Common myeloid progenitor, CD34-positive (primary cell): ENCODE data around the gene GRAP2.

ENCODE experiments used
- CTCF ChIA-PET: fragments of 350-600 bp; sonication (Branson Sonifier 250); formaldehyde crosslinking; loops from one replicate; lab custom pipeline; 2021; ENCODE audit warnings: antibody characterized with exemption; lab: Charles Lee
- POLR2A ChIA-PET: fragments of 350-600 bp; sonication (Branson Sonifier 250); formaldehyde crosslinking; loops from one replicate; lab custom pipeline; 2021; ENCODE audit warnings: antibody characterized with exemption; lab: Charles Lee
- DNase-seq, 3 donors: peaks; one replicate each; pipeline versions ENCODE4 v3.0.0 to v3.0.0-alpha.2; 2013
- H3K27ac ChIP-seq, 2 experiments: 1 replicate in 1 of 2; 2 replicates in 1 of 2; pipeline ENCODE4 v1.7.0; 2013; ENCODE audit warnings: inconsistent platforms in 2 of 2, low read length in 2 of 2, mild to moderate bottlenecking in 2 of 2, low read depth in 1 of 2, moderate library complexity in 1 of 2; ENCODE audit not compliant: severe bottlenecking in 2 of 2, insufficient read depth in 1 of 2, poor library complexity in 1 of 2
- H3K27me3 ChIP-seq, 5 experiments: replicated peaks in 2 of 5; 1 replicate in 3 of 5; 2 replicates in 2 of 5; pipeline versions ENCODE4 v1.6.1 to v1.7.0; 2013; ENCODE audit warnings: low read length in 4 of 5, mild to moderate bottlenecking in 2 of 5, moderate library complexity in 2 of 5, inconsistent platforms in 1 of 5; ENCODE audit not compliant: insufficient read depth in 5 of 5, control insufficient read depth in 4 of 5
- H3K36me3 ChIP-seq, 4 experiments: 1 replicate in 2 of 4; 2 replicates in 2 of 4; pipeline versions ENCODE4 v1.6.1 to v1.7.0; 2013; ENCODE audit warnings: low read length in 3 of 4, control low read depth in 1 of 4, mild to moderate bottlenecking in 1 of 4; ENCODE audit not compliant: control insufficient read depth in 4 of 4, insufficient read depth in 4 of 4
- H3K4me1 ChIP-seq, 4 experiments: 1 replicate in 3 of 4; 2 replicates in 1 of 4; pipeline versions ENCODE4 v1.6.1 to v1.7.1; 2013; ENCODE audit warnings: low read length in 3 of 4, mild to moderate bottlenecking in 3 of 4, control low read depth in 1 of 4, inconsistent platforms in 1 of 4, moderate library complexity in 1 of 4; ENCODE audit not compliant: control insufficient read depth in 4 of 4, insufficient read depth in 4 of 4; ENCODE audit errors: control extremely low read depth in 1 of 4
- H3K4me3 ChIP-seq, 7 experiments: 1 replicate in 4 of 7; 2 replicates in 3 of 7; pipeline versions ENCODE4 v1.5.1 to v1.7.0; 2013; ENCODE audit warnings: mild to moderate bottlenecking in 7 of 7, low read length in 6 of 7, moderate library complexity in 6 of 7, inconsistent platforms in 2 of 7, low read depth in 2 of 7, control low read depth in 1 of 7; ENCODE audit not compliant: insufficient read depth in 4 of 7, control insufficient read depth in 1 of 7; ENCODE audit errors: extremely low read depth in 1 of 7
- H3K9me3 ChIP-seq, 5 experiments: 1 replicate in 4 of 5; 2 replicates in 1 of 5; pipeline versions ENCODE4 v1.6.1 to v1.7.1; 2013; ENCODE audit warnings: low read length in 4 of 5, mild to moderate bottlenecking in 2 of 5, inconsistent platforms in 1 of 5, low read depth in 1 of 5, moderate library complexity in 1 of 5; ENCODE audit not compliant: control insufficient read depth in 4 of 5, insufficient read depth in 2 of 5; ENCODE audit errors: control extremely low read depth in 1 of 5
- WGBS: methylation state at CpG from one replicate; pipeline ENCODE4 v1.1.5; 2013; ENCODE audit not compliant: insufficient coverage; 5-methylcytosine and 5-hydroxymethylcytosine counted together

GRAP2 gene

GRCh38 chr22:39931251-39931650 is 30.4 kb downstream of the GRAP2 start:
- ChIA-PET POLR2A (no interaction called here), CTCF (interaction anchor here (0.7 to 1.1 kb wide), 3 partner anchors 11 to 387 kb away, joined by 3 to 5 read pairs (median 4); no protein-coding TSS in a partner anchor)
- no peak overlapping the region for H3K27ac ChIP-seq
- WGBS, result 67% methylated on average over 2 of the region's 2 CpGs
- H3K9me3 ChIP-seq, result no peaks in the 10 kb centered on the region
- H3K27me3 ChIP-seq, result peaks cover 0 to 28% (median 5%) of the 10 kb centered on the region in 5 experiments
- DNase-seq, result no peak
- no peak overlapping the region for H3K4me3 ChIP-seq
- H3K36me3 ChIP-seq, result no peaks in the 10 kb centered on the region
- peaks cover 2 to 26% (median 7%) of the 10 kb centered on the region in 4 experiments for H3K4me1 ChIP-seq

- H3K36me3 ChIP-seq, result no peaks in the 10 kb centered on the region
- no CpG with 5 or more reads among the region's 2 CpGs for WGBS
- H3K4me1 ChIP-seq, result peaks cover 0 to 22% (median 4%) of the 10 kb centered on the region in 4 experiments
- ChIA-PET CTCF (interaction anchor here (1.2 to 2.2 kb wide), 7 partner anchors 10 to 303 kb away, joined by 3 to 14 read pairs (median 7); no protein-coding TSS in a partner anchor), POLR2A (interaction anchor here (0.8 kb wide), 1 partner anchor 24 kb away, joined by 5 read pairs; no protein-coding TSS in a partner anchor)
- H3K27ac ChIP-seq, result no peak overlapping the region
- H3K27me3 ChIP-seq, result peaks cover 0 to 34% (median 9%) of the 10 kb centered on the region in 5 experiments
- no peak overlapping the region for H3K4me3 ChIP-seq
- DNase-seq, result no peak
- H3K9me3 ChIP-seq, result no peaks in the 10 kb centered on the region
Measured at GRCh38 chr22:39932166-39932565, 31.3 kb downstream of the GRAP2 start.

GRCh38 chr22:39932918-39933649 is 32.2 kb downstream of the GRAP2 start:
- no peak overlapping the region for H3K27ac ChIP-seq

GRCh38 chr22:39933741-39934140 is 32.9 kb downstream of the GRAP2 start:
- Histone ChIP-seq H3K4me3 (no peak overlapping the region), H3K9me3 (no peaks in the 10 kb centered on the region), H3K4me1 (peaks cover 0 to 19% (median 3%) of the 10 kb centered on the region in 4 experiments), H3K27me3 (peaks cover 0 to 39% (median 14%) of the 10 kb centered on the region in 5 experiments), H3K36me3 (no peaks in the 10 kb centered on the region), H3K27ac (no peak overlapping the region)
- ChIA-PET CTCF (interaction anchor here (0.6 to 2.2 kb wide), 7 partner anchors 9 to 106 kb away, joined by 3 to 14 read pairs (median 7); no protein-coding TSS in a partner anchor), POLR2A (interaction anchor here (0.6 kb wide), 1 partner anchor 69 kb away, joined by 3 read pairs; no protein-coding TSS in a partner anchor)
- no peak for DNase-seq
- 100% methylated on average over 4 of the region's 8 CpGs for WGBS

More at GRCh38 chr22:39932918-39933649, 32.2 kb downstream of the GRAP2 start:
- Histone ChIP-seq H3K4me1 (peaks cover 0 to 22% (median 4%) of the 10 kb centered on the region in 4 experiments), H3K9me3 (no peaks in the 10 kb centered on the region), H3K27me3 (peaks cover 0 to 39% (median 14%) of the 10 kb centered on the region in 5 experiments), H3K36me3 (no peaks in the 10 kb centered on the region), H3K4me3 (no peak overlapping the region)
- ChIA-PET CTCF (interaction anchor here (0.6 to 2.2 kb wide), 11 partner anchors 10 to 366 kb away, joined by 3 to 14 read pairs (median 3); no protein-coding TSS in a partner anchor), POLR2A (interaction anchor here (0.8 kb wide), 1 partner anchor 24 kb away, joined by 5 read pairs; no protein-coding TSS in a partner anchor)
- 80% methylated on average over 6 of the region's 7 CpGs for WGBS
- DNase-seq, result peak; percentile 54 to 77 (median 73)

- Histone ChIP-seq H3K36me3 (no peaks in the 10 kb centered on the region), H3K4me1 (peaks cover 0 to 11% (median 1%) of the 10 kb centered on the region in 4 experiments), H3K27ac (no peak overlapping the region), H3K4me3 (no peak overlapping the region), H3K9me3 (no peaks in the 10 kb centered on the region), H3K27me3 (peaks cover 0 to 39% (median 14%) of the 10 kb centered on the region in 5 experiments)
- DNase-seq, result no peak
- POLR2A ChIA-PET, result no interaction called here
- CTCF ChIA-PET, result interaction anchor here (1.2 to 1.8 kb wide), 4 partner anchors 9 to 89 kb away, joined by 3 to 7 read pairs (median 6); no protein-coding TSS in a partner anchor
- WGBS, result no CpG with 5 or more reads among the region's 4 CpGs
Measured at GRCh38 chr22:39935116-39935515, 34.2 kb downstream of the GRAP2 start.

GRCh38 chr22:39935612-39936011 is 34.7 kb downstream of the GRAP2 start:
- Histone ChIP-seq H3K27me3 (peaks cover 0 to 36% (median 14%) of the 10 kb centered on the region in 5 experiments), H3K4me3 (no peak overlapping the region), H3K27ac (no peak overlapping the region), H3K9me3 (no peaks in the 10 kb centered on the region), H3K4me1 (peaks cover 0 to 10% (median 1%) of the 10 kb centered on the region in 4 experiments), H3K36me3 (no peaks in the 10 kb centered on the region)
- WGBS, result 75% methylated on average over 2 of the region's 6 CpGs
- POLR2A ChIA-PET, result no interaction called here
- CTCF ChIA-PET, result interaction anchor here (1.2 to 1.8 kb wide), 4 partner anchors 9 to 89 kb away, joined by 3 to 7 read pairs (median 6); no protein-coding TSS in a partner anchor
- no peak for DNase-seq
